WTC11 (cell line): ENCODE results near the gene GEMIN8. TPM values are rescaled to one million over a fixed set of nuclear protein-coding genes. Genes with fewer than 3 reads are reported as not detected.

ENCODE experiments used
- ATAC-seq: fragments of 200-7000 bp; cut with Tn5 transposase; 2 replicates; pipeline ENCODE4 v1.10.0; 2021; ENCODE audit warnings: mild to moderate bottlenecking, moderate library complexity
- CTCF ChIA-PET: fragments of 300-600 bp; sonication (Branson Sonifier 250); formaldehyde crosslinking; loops from one replicate; lab custom pipeline; 2021; ENCODE audit warnings: antibody characterized with exemption; lab: Charles Lee
- POLR2A ChIA-PET: fragments of 350-600 bp; sonication (Branson Sonifier 250); formaldehyde crosslinking; loops from one replicate; lab custom pipeline; 2021; ENCODE audit warnings: antibody characterized with exemption; lab: Charles Lee
- DNase-seq: peaks from one replicate; pipeline ENCODE4 v3.0.0; 2021; ENCODE audit warnings: low spot score
- H3K27ac Mint-ChIP-seq: 2 replicates; pipeline ENCODE4 v1.8.0; 2021; ENCODE audit warnings: mixed read lengths
- H3K27me3 Mint-ChIP-seq: 2 replicates; pipeline ENCODE4 v1.8.0; 2021; ENCODE audit warnings: low read depth, mild to moderate bottlenecking, moderate library complexity, mixed read lengths
- H3K36me3 Mint-ChIP-seq: 2 replicates; pipeline ENCODE4 v1.8.0; 2021; ENCODE audit warnings: mixed read lengths
- H3K4me1 Mint-ChIP-seq: 2 replicates; pipeline ENCODE4 v1.8.0; 2022; ENCODE audit warnings: mixed read lengths
- H3K4me3 Mint-ChIP-seq: 2 replicates; pipeline ENCODE4 v1.8.0; 2021; ENCODE audit warnings: mild to moderate bottlenecking, moderate library complexity, mixed read lengths
- H3K9me3 Mint-ChIP-seq: 2 replicates; pipeline ENCODE4 v1.8.0; 2021; ENCODE audit warnings: mixed read lengths
- CBFB ChIP-seq: sonication (generic); formaldehyde crosslinking; IDR thresholded peaks from 2 replicates; pipeline ENCODE4 v1.8.1; 2022; ENCODE audit warnings: mild to moderate bottlenecking, low read depth, missing genetic modification reagents
- CREM ChIP-seq: sonication (generic); formaldehyde crosslinking; IDR thresholded peaks from 2 replicates; pipeline ENCODE4 v1.8.1; 2022; ENCODE audit warnings: mild to moderate bottlenecking, missing genetic modification reagents, moderate library complexity
- EMX1 ChIP-seq: fragments of 250-450 bp; sonication (Bioruptor Pico); IDR thresholded peaks from 2 replicates; pipeline ENCODE4 v1.8.0; 2021; ENCODE audit warnings: mild to moderate bottlenecking
- IRF2 ChIP-seq: sonication (generic); formaldehyde crosslinking; IDR thresholded peaks from 2 replicates; pipeline ENCODE4 v1.8.0; 2022; ENCODE audit warnings: low read depth, missing genetic modification reagents, borderline replicate concordance
- JAZF1 ChIP-seq: fragments of 250-450 bp; sonication (Bioruptor Pico); IDR thresholded peaks from 2 replicates; pipeline ENCODE4 v1.9.0; 2021; ENCODE audit warnings: moderate library complexity, mild to moderate bottlenecking, inconsistent platforms
- JUN ChIP-seq: sonication (generic); formaldehyde crosslinking; IDR thresholded peaks from 2 replicates; pipeline ENCODE4 v1.8.0; 2023; ENCODE audit warnings: mild to moderate bottlenecking, missing genetic modification reagents
- NFATC4 ChIP-seq: fragments of 250-450 bp; sonication (Bioruptor Pico); IDR thresholded peaks from 2 replicates; pipeline ENCODE4 v1.9.0; 2021; ENCODE audit warnings: mild to moderate bottlenecking
- RELA ChIP-seq: sonication (generic); formaldehyde crosslinking; IDR thresholded peaks from 2 replicates; pipeline ENCODE4 v1.8.1; 2022; ENCODE audit warnings: missing genetic modification reagents, mild to moderate bottlenecking, borderline replicate concordance
- SMAD3 ChIP-seq: sonication (generic); formaldehyde crosslinking; IDR thresholded peaks from 2 replicates; pipeline ENCODE4 v1.8.0; 2022; ENCODE audit warnings: missing genetic modification reagents, mild to moderate bottlenecking, borderline replicate concordance
- ZNF138 ChIP-seq: sonication (generic); formaldehyde crosslinking; conservative IDR thresholded peaks from 2 replicates; pipeline ENCODE4 v1.8.1; 2022; ENCODE audit warnings: mild to moderate bottlenecking, moderate library complexity, missing genetic modification reagents
- ZNF263 ChIP-seq: sonication (generic); formaldehyde crosslinking; IDR thresholded peaks from 2 replicates; pipeline ENCODE4 v1.8.1; 2022; ENCODE audit warnings: low read depth, mild to moderate bottlenecking, moderate library complexity, missing genetic modification reagents
- total RNA-seq: library from RNA; stranded (reverse); gene quantifications from 3 replicates; pipeline ENCODE4 v1.2.3, GENCODE V29; 2021
- TF ChIP-seq, protein P1 (sequence below): sonication (generic); formaldehyde crosslinking; IDR thresholded peaks from 2 replicates; pipeline ENCODE4 v1.8.1; 2022; ENCODE audit warnings: low read depth, mild to moderate bottlenecking, moderate library complexity, missing genetic modification reagents, borderline replicate concordance
- TF ChIP-seq, protein P2 (sequence below): sonication (generic); formaldehyde crosslinking; IDR thresholded peaks from 2 replicates; pipeline ENCODE4 v1.8.1; 2023; ENCODE audit warnings: mild to moderate bottlenecking, missing genetic modification reagents
- TF ChIP-seq, protein P3 (sequence below): sonication (generic); formaldehyde crosslinking; IDR thresholded peaks from 2 replicates; pipeline ENCODE4 v1.8.1; 2023; ENCODE audit warnings: mild to moderate bottlenecking, moderate library complexity, missing genetic modification reagents
- TF ChIP-seq, protein P4 (sequence below): fragments of 250-450 bp; sonication (Bioruptor Pico); IDR thresholded peaks from 2 replicates; pipeline ENCODE4 v1.9.0; 2021; ENCODE audit warnings: mild to moderate bottlenecking, borderline replicate concordance
- TF ChIP-seq, protein P5 (sequence below): sonication (generic); formaldehyde crosslinking; IDR thresholded peaks from 2 replicates; pipeline ENCODE4 v1.8.0; 2022; ENCODE audit warnings: mild to moderate bottlenecking, missing genetic modification reagents
- TF ChIP-seq, protein P6 (sequence below): fragments of 250-450 bp; sonication (Bioruptor Pico); IDR thresholded peaks from 2 replicates; pipeline ENCODE4 v1.9.0; 2021; ENCODE audit warnings: mild to moderate bottlenecking

GEMIN8 gene
- total RNA-seq, 1 experiment from 2014 or later, result 21.1 TPM

DNA sequence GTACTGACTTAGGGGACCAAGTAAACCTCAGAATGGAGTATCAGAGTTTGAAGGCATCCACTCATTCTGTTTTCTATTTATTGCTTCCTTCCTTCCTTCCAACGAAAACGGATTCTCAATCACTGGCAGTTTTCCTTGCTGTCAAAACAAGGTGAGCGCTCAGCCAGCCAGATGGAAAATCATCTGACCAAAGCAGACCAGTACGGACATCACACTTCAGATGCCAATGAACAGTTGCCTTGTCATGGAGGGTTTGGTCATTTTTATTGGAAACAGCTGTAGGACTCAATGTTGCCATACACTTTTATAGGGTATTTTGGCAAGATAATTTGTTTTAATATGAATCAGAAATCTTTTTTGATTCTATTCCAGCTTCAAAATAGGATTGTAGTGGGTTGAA lies 16.6 kb downstream of the GEMIN8 start (continued):
- TF ChIP-seq, protein P1, sequence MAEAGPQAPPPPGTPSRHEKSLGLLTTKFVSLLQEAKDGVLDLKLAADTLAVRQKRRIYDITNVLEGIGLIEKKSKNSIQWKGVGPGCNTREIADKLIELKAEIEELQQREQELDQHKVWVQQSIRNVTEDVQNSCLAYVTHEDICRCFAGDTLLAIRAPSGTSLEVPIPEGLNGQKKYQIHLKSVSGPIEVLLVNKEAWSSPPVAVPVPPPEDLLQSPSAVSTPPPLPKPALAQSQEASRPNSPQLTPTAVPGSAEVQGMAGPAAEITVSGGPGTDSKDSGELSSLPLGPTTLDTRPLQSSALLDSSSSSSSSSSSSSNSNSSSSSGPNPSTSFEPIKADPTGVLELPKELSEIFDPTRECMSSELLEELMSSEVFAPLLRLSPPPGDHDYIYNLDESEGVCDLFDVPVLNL, result no peak
- no peak for TF ChIP-seq CBFB (CRISPR knock-in tag)
- no peak for TF ChIP-seq ZNF263 (CRISPR knock-in tag)
- TF ChIP-seq, protein P2, sequence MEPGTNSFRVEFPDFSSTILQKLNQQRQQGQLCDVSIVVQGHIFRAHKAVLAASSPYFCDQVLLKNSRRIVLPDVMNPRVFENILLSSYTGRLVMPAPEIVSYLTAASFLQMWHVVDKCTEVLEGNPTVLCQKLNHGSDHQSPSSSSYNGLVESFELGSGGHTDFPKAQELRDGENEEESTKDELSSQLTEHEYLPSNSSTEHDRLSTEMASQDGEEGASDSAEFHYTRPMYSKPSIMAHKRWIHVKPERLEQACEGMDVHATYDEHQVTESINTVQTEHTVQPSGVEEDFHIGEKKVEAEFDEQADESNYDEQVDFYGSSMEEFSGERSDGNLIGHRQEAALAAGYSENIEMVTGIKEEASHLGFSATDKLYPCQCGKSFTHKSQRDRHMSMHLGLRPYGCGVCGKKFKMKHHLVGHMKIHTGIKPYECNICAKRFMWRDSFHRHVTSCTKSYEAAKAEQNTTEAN (CRISPR knock-in tag), result no peak

DNA sequence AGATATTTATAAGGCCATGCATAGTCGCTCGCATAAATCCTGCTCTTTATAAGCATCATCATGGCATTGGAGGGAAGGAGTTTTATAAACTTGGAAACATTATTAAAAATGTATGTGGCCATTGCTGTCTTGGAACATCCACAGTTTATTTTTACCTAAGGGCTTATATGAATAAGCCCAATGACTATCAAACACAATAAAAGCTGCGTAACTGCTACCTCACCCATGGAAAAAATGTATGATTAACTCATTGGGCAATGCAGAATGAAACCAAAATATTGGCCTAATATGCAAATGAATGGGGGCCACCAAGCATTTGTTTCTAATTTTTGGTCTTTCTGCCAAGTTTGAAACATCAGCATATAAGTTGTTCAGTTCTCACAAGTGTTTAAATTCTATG lies 19.1 kb downstream of the GEMIN8 start:
- CTCF ChIA-PET, result no interaction called here
- no peak for ATAC-seq

DNA sequence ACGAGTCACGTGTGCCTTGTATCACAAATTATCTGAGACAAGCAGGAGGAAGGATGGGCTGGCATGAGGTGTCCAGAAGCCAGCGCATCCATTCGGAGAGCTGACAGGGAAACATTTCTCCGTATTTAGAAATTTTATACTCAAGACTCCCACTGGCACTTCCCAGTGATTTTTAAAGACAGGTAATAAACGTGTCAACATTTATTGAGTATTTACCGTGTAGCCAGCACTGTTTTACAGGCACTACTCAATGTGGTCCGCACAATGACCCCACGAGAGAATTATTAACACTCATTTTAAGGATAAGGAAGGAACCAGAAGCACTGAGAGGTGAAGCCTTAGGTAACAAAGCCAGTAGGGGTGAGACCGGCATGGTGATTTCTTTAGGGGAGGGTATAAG lies 23.2 kb downstream of the GEMIN8 start:
- ChIA-PET POLR2A (no interaction called here), CTCF (no interaction called here)
- TF ChIP-seq SMAD3 (CRISPR knock-in tag), result no peak
- TF ChIP-seq IRF2 (CRISPR knock-in tag), result no peak
- TF ChIP-seq JUN, result no peak
- TF ChIP-seq, protein P3, sequence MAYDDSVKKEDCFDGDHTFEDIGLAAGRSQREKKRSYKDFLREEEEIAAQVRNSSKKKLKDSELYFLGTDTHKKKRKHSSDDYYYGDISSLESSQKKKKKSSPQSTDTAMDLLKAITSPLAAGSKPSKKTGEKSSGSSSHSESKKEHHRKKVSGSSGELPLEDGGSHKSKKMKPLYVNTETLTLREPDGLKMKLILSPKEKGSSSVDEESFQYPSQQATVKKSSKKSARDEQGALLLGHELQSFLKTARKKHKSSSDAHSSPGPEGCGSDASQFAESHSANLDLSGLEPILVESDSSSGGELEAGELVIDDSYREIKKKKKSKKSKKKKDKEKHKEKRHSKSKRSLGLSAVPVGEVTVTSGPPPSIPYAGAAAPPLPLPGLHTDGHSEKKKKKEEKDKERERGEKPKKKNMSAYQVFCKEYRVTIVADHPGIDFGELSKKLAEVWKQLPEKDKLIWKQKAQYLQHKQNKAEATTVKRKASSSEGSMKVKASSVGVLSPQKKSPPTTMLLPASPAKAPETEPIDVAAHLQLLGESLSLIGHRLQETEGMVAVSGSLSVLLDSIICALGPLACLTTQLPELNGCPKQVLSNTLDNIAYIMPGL (CRISPR knock-in tag), result no peak
- TF ChIP-seq CREM (CRISPR knock-in tag), result no peak
- TF ChIP-seq NFATC4 (CRISPR knock-in tag), result no peak
- TF ChIP-seq ZNF138, result no peak
- no peak for TF ChIP-seq EMX1 (CRISPR knock-in tag)
- TF ChIP-seq JAZF1, result no peak
- no peak for TF ChIP-seq RELA (CRISPR knock-in tag)
- DNase-seq (no peak), ATAC-seq (no peak)
- Mint-ChIP-seq H3K4me1 (no peaks in the 10 kb centered on the region), H3K9me3 (no peaks in the 10 kb centered on the region), H3K27me3 (no peaks in the 10 kb centered on the region), H3K4me3 (no peak overlapping the region), H3K36me3 (peaks cover 5% of the 10 kb centered on the region), H3K27ac (peak overlapping the region; percentile 15; the same call in 1 of the 2 replicates)

More for the DNA sequence above, 19.1 kb downstream of the GEMIN8 start:
- H3K27ac Mint-ChIP-seq, result no peak overlapping the region
- H3K27me3 Mint-ChIP-seq, result no peaks in the 10 kb centered on the region
- POLR2A ChIA-PET, result no interaction called here
- peaks cover 18% of the 10 kb centered on the region for H3K36me3 Mint-ChIP-seq
- no peaks in the 10 kb centered on the region for H3K4me1 Mint-ChIP-seq
- no peak overlapping the region for H3K4me3 Mint-ChIP-seq
- TF ChIP-seq, protein P4, sequence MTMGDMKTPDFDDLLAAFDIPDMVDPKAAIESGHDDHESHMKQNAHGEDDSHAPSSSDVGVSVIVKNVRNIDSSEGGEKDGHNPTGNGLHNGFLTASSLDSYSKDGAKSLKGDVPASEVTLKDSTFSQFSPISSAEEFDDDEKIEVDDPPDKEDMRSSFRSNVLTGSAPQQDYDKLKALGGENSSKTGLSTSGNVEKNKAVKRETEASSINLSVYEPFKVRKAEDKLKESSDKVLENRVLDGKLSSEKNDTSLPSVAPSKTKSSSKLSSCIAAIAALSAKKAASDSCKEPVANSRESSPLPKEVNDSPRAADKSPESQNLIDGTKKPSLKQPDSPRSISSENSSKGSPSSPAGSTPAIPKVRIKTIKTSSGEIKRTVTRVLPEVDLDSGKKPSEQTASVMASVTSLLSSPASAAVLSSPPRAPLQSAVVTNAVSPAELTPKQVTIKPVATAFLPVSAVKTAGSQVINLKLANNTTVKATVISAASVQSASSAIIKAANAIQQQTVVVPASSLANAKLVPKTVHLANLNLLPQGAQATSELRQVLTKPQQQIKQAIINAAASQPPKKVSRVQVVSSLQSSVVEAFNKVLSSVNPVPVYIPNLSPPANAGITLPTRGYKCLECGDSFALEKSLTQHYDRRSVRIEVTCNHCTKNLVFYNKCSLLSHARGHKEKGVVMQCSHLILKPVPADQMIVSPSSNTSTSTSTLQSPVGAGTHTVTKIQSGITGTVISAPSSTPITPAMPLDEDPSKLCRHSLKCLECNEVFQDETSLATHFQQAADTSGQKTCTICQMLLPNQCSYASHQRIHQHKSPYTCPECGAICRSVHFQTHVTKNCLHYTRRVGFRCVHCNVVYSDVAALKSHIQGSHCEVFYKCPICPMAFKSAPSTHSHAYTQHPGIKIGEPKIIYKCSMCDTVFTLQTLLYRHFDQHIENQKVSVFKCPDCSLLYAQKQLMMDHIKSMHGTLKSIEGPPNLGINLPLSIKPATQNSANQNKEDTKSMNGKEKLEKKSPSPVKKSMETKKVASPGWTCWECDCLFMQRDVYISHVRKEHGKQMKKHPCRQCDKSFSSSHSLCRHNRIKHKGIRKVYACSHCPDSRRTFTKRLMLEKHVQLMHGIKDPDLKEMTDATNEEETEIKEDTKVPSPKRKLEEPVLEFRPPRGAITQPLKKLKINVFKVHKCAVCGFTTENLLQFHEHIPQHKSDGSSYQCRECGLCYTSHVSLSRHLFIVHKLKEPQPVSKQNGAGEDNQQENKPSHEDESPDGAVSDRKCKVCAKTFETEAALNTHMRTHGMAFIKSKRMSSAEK (CRISPR knock-in tag), result no peak
- TF ChIP-seq, protein P5, sequence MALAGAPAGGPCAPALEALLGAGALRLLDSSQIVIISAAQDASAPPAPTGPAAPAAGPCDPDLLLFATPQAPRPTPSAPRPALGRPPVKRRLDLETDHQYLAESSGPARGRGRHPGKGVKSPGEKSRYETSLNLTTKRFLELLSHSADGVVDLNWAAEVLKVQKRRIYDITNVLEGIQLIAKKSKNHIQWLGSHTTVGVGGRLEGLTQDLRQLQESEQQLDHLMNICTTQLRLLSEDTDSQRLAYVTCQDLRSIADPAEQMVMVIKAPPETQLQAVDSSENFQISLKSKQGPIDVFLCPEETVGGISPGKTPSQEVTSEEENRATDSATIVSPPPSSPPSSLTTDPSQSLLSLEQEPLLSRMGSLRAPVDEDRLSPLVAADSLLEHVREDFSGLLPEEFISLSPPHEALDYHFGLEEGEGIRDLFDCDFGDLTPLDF (CRISPR knock-in tag), result no peak
- TF ChIP-seq, protein P6, sequence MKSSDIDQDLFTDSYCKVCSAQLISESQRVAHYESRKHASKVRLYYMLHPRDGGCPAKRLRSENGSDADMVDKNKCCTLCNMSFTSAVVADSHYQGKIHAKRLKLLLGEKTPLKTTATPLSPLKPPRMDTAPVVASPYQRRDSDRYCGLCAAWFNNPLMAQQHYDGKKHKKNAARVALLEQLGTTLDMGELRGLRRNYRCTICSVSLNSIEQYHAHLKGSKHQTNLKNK (CRISPR knock-in tag), result no peak
- no peak for DNase-seq
- H3K9me3 Mint-ChIP-seq, result peaks cover 3% of the 10 kb centered on the region; the same call in 1 of the 2 replicates
